Thyroid gland (tissue), 4 donors: Measurements from ENCODE around the gene NPNT. TPM values are rescaled to one million over a fixed set of nuclear protein-coding genes. Genes with fewer than 3 reads are reported as not detected.
A peak's percentile ranks its signal among the peaks of the same experiment; 100 is the strongest.

ENCODE experiments used
- DNase-seq, 2 donors: peaks; one replicate each; pipeline ENCODE4 v3.0.0-alpha.2; 2019
- H3K27ac ChIP-seq, 3 donors: fragments of 200-600 bp; sonication (generic); 1 replicate in 2 of 3; 2 replicates in 1 of 3; pipeline ENCODE4 v1.5.1; 2016 to 2019; ENCODE audit warnings: mild to moderate bottlenecking in 1 of 3, moderate library complexity in 1 of 3
- H3K27me3 ChIP-seq: fragments of 200-600 bp; sonication (generic); one replicate; pipeline ENCODE4 v1.5.1; 2019
- H3K36me3 ChIP-seq, 2 donors: fragments of 200-600 bp; sonication (generic); one replicate each; pipeline ENCODE4 v1.5.1; 2016 to 2019
- H3K4me1 ChIP-seq, 2 donors: fragments of 200-600 bp; sonication (generic); one replicate each; pipeline ENCODE4 v1.5.1; 2017 to 2019
- H3K4me3 ChIP-seq, 3 donors: fragments of 200-600 bp; sonication (generic); replicated peaks in 1 of 3; 1 replicate in 2 of 3; 2 replicates in 1 of 3; pipeline ENCODE4 v1.5.1; 2016; ENCODE audit warnings: mild to moderate bottlenecking in 1 of 3
- H3K9me3 ChIP-seq: fragments of 200-600 bp; sonication (generic); one replicate; pipeline ENCODE4 v1.5.1; 2017
- POLR2A ChIP-seq, 2 donors: fragments of 450-650 bp; IDR thresholded peaks; one replicate each; pipeline ENCODE4 v1.6.1; 2017; ENCODE audit warnings: antibody characterized with exemption in 2 of 2, mild to moderate bottlenecking in 2 of 2, moderate library complexity in 1 of 2
- WGBS, 2 donors: methylation state at CpG; one replicate each; pipeline ENCODE4 v1.1.5; 2017; 5-methylcytosine and 5-hydroxymethylcytosine counted together
- intact Hi-C: fragments of 100-400 bp; cut with DNase I; formaldehyde crosslinking; loops from one replicate; pipeline ENCODE4 v1.15.1; 2023
- total RNA-seq, 4 donors: library from RNA; depleted of rRNA; stranded (reverse); fragments of >200 nt; gene quantifications; one replicate each; pipeline ENCODE4 v1.2.3, GENCODE V29; 2016
- TF ChIP-seq, protein P1 (sequence below), 6 experiments: fragments of 200-600 bp in 3 of 6; fragments of 450-650 bp in 3 of 6; sonication (generic) in 3 of 6; IDR thresholded peaks; one replicate each; pipeline ENCODE4 v1.5.1; 2016 to 2019; ENCODE audit warnings: antibody characterized with exemption in 6 of 6, mild to moderate bottlenecking in 2 of 6, inconsistent platforms in 1 of 6, moderate library complexity in 1 of 6

The NPNT gene
- total RNA-seq, 4 donors from 2014 or later: 630 to 907 (median 817) TPM

DNA sequence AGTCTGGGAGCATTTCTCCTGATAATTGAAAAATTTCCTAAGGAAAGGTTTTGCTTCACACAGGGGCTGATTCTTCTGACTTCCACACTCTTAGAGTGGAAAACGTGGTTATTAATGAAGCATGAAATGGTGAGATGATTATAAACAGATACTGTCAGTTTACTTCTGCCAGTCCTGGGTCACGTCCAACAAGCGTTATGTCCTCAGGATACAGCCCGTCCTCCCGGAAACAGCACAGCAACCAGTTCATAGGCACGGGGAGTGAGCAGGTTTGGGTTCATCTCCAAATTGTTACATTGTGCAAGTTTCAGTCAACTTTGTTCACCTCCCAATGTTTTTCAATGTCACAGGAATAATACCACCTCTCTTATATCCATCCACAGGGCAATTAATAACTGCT, 98.8 kb downstream of the NPNT start:
- TF ChIP-seq, protein P1, sequence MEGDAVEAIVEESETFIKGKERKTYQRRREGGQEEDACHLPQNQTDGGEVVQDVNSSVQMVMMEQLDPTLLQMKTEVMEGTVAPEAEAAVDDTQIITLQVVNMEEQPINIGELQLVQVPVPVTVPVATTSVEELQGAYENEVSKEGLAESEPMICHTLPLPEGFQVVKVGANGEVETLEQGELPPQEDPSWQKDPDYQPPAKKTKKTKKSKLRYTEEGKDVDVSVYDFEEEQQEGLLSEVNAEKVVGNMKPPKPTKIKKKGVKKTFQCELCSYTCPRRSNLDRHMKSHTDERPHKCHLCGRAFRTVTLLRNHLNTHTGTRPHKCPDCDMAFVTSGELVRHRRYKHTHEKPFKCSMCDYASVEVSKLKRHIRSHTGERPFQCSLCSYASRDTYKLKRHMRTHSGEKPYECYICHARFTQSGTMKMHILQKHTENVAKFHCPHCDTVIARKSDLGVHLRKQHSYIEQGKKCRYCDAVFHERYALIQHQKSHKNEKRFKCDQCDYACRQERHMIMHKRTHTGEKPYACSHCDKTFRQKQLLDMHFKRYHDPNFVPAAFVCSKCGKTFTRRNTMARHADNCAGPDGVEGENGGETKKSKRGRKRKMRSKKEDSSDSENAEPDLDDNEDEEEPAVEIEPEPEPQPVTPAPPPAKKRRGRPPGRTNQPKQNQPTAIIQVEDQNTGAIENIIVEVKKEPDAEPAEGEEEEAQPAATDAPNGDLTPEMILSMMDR (IDR thresholded peaks at IDR 0.05): no peak
- no peak for TF ChIP-seq POLR2A (IDR thresholded peaks at IDR 0.05)
- Histone ChIP-seq H3K9me3 (no peaks in the 10 kb centered on the region), H3K27ac (no peak overlapping the region), H3K36me3 (no peaks in the 10 kb centered on the region), H3K4me1 (peaks cover 28 to 38% of the 10 kb centered on the region in 2 donors), H3K4me3 (no peak overlapping the region), H3K27me3 (no peaks in the 10 kb centered on the region)
- 19 to 34% methylated on average over 6 of the region's 6 CpGs for WGBS, 2 donors
- DNase-seq: peak; percentile 16 to 32
- intact Hi-C loops: no loop called here

DNA sequence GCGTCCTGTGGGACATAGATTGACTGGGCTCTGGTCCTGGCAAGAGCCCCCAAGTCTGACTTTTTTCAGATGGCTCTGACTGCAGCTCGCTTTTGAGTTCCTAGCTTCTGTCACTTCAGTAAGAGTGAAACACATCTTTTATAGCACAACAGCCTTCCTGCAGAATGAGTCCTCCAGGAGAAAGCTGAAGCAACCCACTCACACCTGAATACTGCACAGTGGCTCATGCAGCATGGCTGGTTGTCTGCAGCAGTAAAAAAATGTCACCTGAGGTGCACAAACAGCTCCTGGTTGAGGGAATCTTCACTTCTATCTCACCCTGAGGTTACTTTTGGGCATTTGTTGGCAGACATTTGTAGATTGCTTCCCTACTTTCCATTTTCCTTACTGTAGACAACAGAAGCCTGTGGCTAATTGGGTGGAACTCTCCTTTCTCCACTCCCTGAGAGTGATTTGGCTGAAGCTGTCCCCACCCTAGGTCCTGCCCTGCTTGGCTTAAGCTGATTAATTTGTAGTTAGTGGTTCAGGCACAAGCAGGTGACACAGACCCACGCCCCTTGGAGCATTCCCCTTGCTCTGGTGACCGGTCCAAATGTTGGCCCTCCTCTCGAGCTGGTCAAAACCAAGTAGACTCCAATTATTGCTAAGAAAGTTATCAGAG, 99.7 kb downstream of the NPNT start:
- H3K27ac ChIP-seq: no peak overlapping the region
- H3K9me3 ChIP-seq: no peaks in the 10 kb centered on the region
- H3K4me1 ChIP-seq: peaks cover 28 to 38% of the 10 kb centered on the region in 2 donors
- WGBS, 2 donors: 76 to 90% methylated on average over 5 of the region's 5 CpGs
- no peaks in the 10 kb centered on the region for H3K27me3 ChIP-seq
- no peak for DNase-seq
- intact Hi-C loops: no loop called here
- H3K36me3 ChIP-seq: no peaks in the 10 kb centered on the region
- no peak for TF ChIP-seq POLR2A (IDR thresholded peaks at IDR 0.05)
- TF ChIP-seq, protein P1 (IDR thresholded peaks at IDR 0.05): no peak
- H3K4me3 ChIP-seq: no peak overlapping the region

DNA sequence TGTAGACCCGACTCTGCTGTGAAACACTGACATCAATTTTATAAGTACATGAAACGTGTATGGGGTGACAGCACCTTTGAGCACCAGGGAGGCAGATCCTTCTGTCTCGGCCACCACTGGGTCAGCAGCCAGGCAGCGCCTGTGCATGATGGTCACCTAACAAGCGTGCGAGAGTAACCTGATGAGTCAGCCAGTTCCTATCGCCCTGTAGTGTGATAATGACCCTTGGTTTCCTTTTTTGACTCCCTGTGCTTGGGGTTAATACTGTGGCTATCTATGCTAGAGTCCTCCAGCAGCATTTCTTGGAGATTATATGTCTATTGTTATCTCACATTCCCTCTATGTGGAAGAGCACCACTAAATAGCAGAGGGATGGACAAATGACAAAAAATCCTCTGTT, 101.6 kb downstream of the NPNT start:
- DNase-seq: no peak
- H3K4me3 ChIP-seq: no peak overlapping the region
- no peaks in the 10 kb centered on the region for H3K9me3 ChIP-seq
- WGBS, 2 donors: 77 to 88% methylated on average over 7 of the region's 7 CpGs
- no peaks in the 10 kb centered on the region for H3K36me3 ChIP-seq
- H3K4me1 ChIP-seq: peaks cover 16 to 19% of the 10 kb centered on the region in 2 donors
- intact Hi-C loops: no loop called here
- no peaks in the 10 kb centered on the region for H3K27me3 ChIP-seq
- TF ChIP-seq POLR2A (IDR thresholded peaks at IDR 0.05): no peak
- TF ChIP-seq, protein P1 (IDR thresholded peaks at IDR 0.05): no peak
- no peak overlapping the region for H3K27ac ChIP-seq

DNA sequence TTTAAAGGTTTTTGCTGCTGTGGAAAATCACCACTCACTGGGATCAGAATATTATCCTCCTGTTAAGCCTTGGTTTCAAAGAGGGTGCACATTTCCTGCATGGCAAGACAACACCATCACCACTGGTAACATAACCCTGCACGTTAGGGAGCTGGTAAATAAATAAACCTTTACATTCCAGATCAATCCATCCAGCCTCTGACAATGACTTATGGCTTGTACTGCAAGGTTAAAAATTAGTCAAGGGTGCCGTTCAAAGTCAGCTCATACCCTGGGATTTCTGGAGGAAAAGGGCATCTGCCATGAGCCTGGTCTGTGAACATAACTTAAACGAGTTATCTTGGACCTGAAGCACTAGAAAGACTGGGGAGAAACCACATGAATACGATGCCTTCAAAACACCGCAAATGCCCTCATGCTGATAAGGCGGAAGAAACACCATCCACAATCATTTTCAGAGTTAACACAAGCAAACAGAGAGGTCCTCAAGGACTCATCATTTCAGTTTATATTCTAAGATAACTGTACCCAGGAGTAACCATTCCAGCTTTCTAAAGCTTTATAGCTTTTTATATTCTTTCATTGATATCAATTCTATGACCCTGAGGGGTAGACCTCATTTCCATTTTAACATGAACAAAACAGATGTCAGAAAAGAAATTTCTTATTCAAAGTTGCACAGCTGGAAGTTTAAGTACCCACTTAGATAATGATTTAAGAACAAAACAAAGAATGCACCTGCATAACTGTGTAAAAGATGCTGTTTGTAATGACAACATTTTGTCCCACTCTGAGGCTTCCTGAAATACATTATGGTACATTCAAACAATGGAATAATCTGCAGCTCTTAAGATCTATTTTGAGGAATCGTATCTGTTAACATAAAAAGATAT, 103.1 kb downstream of the NPNT start:
- no peaks in the 10 kb centered on the region for H3K9me3 ChIP-seq
- peaks cover 6 to 12% of the 10 kb centered on the region in 2 donors for H3K4me1 ChIP-seq
- TF ChIP-seq POLR2A (IDR thresholded peaks at IDR 0.05): no peak
- intact Hi-C loops: no loop called here
- no peaks in the 10 kb centered on the region for H3K27me3 ChIP-seq
- H3K4me3 ChIP-seq: no peak overlapping the region
- no peak overlapping the region for H3K27ac ChIP-seq
- no peaks in the 10 kb centered on the region for H3K36me3 ChIP-seq
- 73 to 79% methylated on average over 7 of the region's 7 CpGs for WGBS, 2 donors
- no peak for DNase-seq

DNA sequence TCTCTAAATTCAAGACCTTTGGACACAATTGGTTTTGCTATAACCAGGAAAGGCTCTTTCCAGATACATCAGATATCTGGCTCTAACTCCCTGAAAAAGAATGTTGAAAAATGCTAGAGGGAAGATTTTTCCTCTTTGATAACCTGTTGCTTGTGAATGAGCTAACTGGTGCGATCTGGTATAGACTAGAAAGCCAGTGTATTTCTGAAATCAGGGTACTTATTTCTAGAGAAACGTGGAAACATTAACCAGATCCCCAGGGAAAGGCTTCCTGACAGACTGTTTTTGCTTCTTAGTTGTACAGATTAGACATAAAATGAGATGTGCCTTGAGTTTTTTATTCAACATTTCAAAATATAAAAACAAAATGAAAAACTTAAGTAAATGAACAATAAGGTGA, 107.7 kb downstream of the NPNT start:
- WGBS, 2 donors: 74 to 78% methylated on average over 2 of the region's 2 CpGs
- H3K4me3 ChIP-seq: no peak overlapping the region
- no peak overlapping the region for H3K27ac ChIP-seq
- no peaks in the 10 kb centered on the region for H3K4me1 ChIP-seq
- intact Hi-C loops: no loop called here
- no peak for DNase-seq
- H3K36me3 ChIP-seq: no peaks in the 10 kb centered on the region
- no peaks in the 10 kb centered on the region for H3K27me3 ChIP-seq
- TF ChIP-seq POLR2A (IDR thresholded peaks at IDR 0.05): no peak
- TF ChIP-seq, protein P1 (IDR thresholded peaks at IDR 0.05): no peak
- no peaks in the 10 kb centered on the region for H3K9me3 ChIP-seq
